DOHH2 (cell line): ENCODE data around the gene SEZ6.
A peak's percentile ranks its signal among the peaks of the same experiment; 100 is the strongest.

Experiments
- H3F3A ChIP-seq: fragments of 200-600 bp; sonication (generic), shearing (Covaris generic); 2 replicates; pipeline ENCODE4 v1.6.0; 2016; ENCODE audit warnings: antibody characterized with exemption, mild to moderate bottlenecking; ENCODE audit not compliant: control insufficient read depth, insufficient read depth
- H3K27ac ChIP-seq: fragments of 200-600 bp; sonication (generic); 2 replicates; pipeline ENCODE4 v1.5.1; 2014; ENCODE audit warnings: low read depth, mild to moderate bottlenecking, low read length, moderate library complexity
- H3K27me3 ChIP-seq: fragments of 200-600 bp; sonication (generic); 2 replicates; pipeline ENCODE4 v1.6.1; 2014; ENCODE audit warnings: mild to moderate bottlenecking, low read length, mixed read lengths; ENCODE audit not compliant: control insufficient read depth
- H3K36me3 ChIP-seq: fragments of 200-600 bp; sonication (generic); 2 replicates; pipeline ENCODE4 v1.6.1; 2014; ENCODE audit warnings: mild to moderate bottlenecking, low read length, moderate library complexity, mixed read lengths; ENCODE audit not compliant: control insufficient read depth
- H3K4me1 ChIP-seq: fragments of 200-600 bp; sonication (generic); 2 replicates; pipeline ENCODE4 v1.6.1; 2014; ENCODE audit warnings: mild to moderate bottlenecking, low read length, mixed read lengths; ENCODE audit not compliant: control insufficient read depth
- H3K4me2 ChIP-seq: fragments of 200-600 bp; sonication (generic); 2 replicates; pipeline ENCODE4 v1.6.0; 2014; ENCODE audit warnings: mild to moderate bottlenecking, low read length, moderate library complexity
- H3K4me3 ChIP-seq: fragments of 200-600 bp; sonication (generic); 2 replicates; pipeline ENCODE4 v1.5.1; 2014; ENCODE audit warnings: mild to moderate bottlenecking, low read length, mixed read lengths
- H3K79me2 ChIP-seq: fragments of 200-600 bp; sonication (generic); 2 replicates; pipeline ENCODE4 v1.6.1; 2014; ENCODE audit warnings: mild to moderate bottlenecking, low read length, mixed read lengths; ENCODE audit not compliant: control insufficient read depth
- H3K9me2 ChIP-seq: fragments of 200-600 bp; sonication (generic); replicated peaks from 2 replicates; pipeline ENCODE4 v1.6.1; 2014; ENCODE audit warnings: mild to moderate bottlenecking, low read length, mixed read lengths; ENCODE audit not compliant: control insufficient read depth
- H3K9me3 ChIP-seq: fragments of 200-600 bp; sonication (generic); 2 replicates; pipeline ENCODE4 v1.6.1; 2014; ENCODE audit warnings: antibody characterized with exemption, low read length, mixed read lengths; ENCODE audit not compliant: control insufficient read depth, insufficient read depth
- H4K20me1 ChIP-seq: fragments of 200-600 bp; sonication (generic); 2 replicates; pipeline ENCODE4 v1.6.0; 2014; ENCODE audit warnings: low read depth, mild to moderate bottlenecking, antibody characterized with exemption, low read length, moderate library complexity; ENCODE audit not compliant: control insufficient read depth, insufficient read depth
- CTCF ChIP-seq: fragments of 200-600 bp; sonication (generic); IDR thresholded peaks from one replicate; pipeline ENCODE4 v1.5.1; 2014; ENCODE audit warnings: antibody characterized with exemption, mild to moderate bottlenecking, low read depth, low read length; ENCODE audit not compliant: poor library complexity, severe bottlenecking
- EZH2phosphoT487 ChIP-seq: fragments of 200-600 bp; sonication (generic); IDR thresholded peaks from 2 replicates; pipeline ENCODE4 v1.6.1; 2017; ENCODE audit warnings: borderline replicate concordance, mild to moderate bottlenecking, antibody characterized with exemption, low read length, moderate library complexity, mixed read lengths

Gene SEZ6

GRCh38 chr17:29051194-29051593 lies 45.4 kb upstream of the SEZ6 start:
- peaks cover 19% of the 10 kb centered on the region for H3K27me3 ChIP-seq
- H3K4me3 ChIP-seq: no peak overlapping the region
- no peak for TF ChIP-seq EZH2phosphoT487
- H3K27ac ChIP-seq: no peak overlapping the region
- H3K4me2 ChIP-seq: no peak overlapping the region
- H3K9me2 ChIP-seq: no peaks in the 10 kb centered on the region
- H3K79me2 ChIP-seq: no peaks in the 10 kb centered on the region
- H4K20me1 ChIP-seq: no peaks in the 10 kb centered on the region
- no peaks in the 10 kb centered on the region for H3F3A ChIP-seq
- peaks cover 12% of the 10 kb centered on the region for H3K4me1 ChIP-seq
- H3K9me3 ChIP-seq: no peaks in the 10 kb centered on the region
- H3K36me3 ChIP-seq: no peaks in the 10 kb centered on the region

GRCh38 chr17:29050176-29050575 lies 44.3 kb upstream of the SEZ6 start:
- Histone ChIP-seq H3K27ac (no peak overlapping the region), H3K9me2 (no peaks in the 10 kb centered on the region), H3K4me2 (no peak overlapping the region), H3K4me3 (no peak overlapping the region), H3F3A (no peaks in the 10 kb centered on the region), H3K4me1 (peaks cover 12% of the 10 kb centered on the region), H3K9me3 (no peaks in the 10 kb centered on the region), H3K27me3 (peaks cover 17% of the 10 kb centered on the region), H3K36me3 (no peaks in the 10 kb centered on the region), H4K20me1 (no peaks in the 10 kb centered on the region), H3K79me2 (no peaks in the 10 kb centered on the region)
- no peak for TF ChIP-seq CTCF
- no peak for TF ChIP-seq EZH2phosphoT487

- Histone ChIP-seq H3K9me2 (no peaks in the 10 kb centered on the region), H3K27ac (no peak overlapping the region), H3K79me2 (no peaks in the 10 kb centered on the region), H3K4me2 (no peak overlapping the region), H4K20me1 (no peaks in the 10 kb centered on the region), H3K4me3 (no peak overlapping the region), H3K27me3 (peaks cover 17% of the 10 kb centered on the region), H3K4me1 (peaks cover 12% of the 10 kb centered on the region), H3K36me3 (no peaks in the 10 kb centered on the region), H3F3A (no peaks in the 10 kb centered on the region), H3K9me3 (no peaks in the 10 kb centered on the region)
- TF ChIP-seq EZH2phosphoT487: no peak
- no peak for TF ChIP-seq CTCF
These were observed 43.8 kb upstream of the SEZ6 start for GRCh38 chr17:29049541-29050145.

GRCh38 chr17:29048440-29049368 lies 42.9 kb upstream of the SEZ6 start:
- Histone ChIP-seq H3K4me3 (no peak overlapping the region), H3K36me3 (no peaks in the 10 kb centered on the region), H3K27ac (no peak overlapping the region), H3K9me2 (no peaks in the 10 kb centered on the region), H3K4me2 (peak overlapping the region; percentile 6), H3K27me3 (peaks cover 17% of the 10 kb centered on the region), H3K9me3 (no peaks in the 10 kb centered on the region), H3F3A (no peaks in the 10 kb centered on the region), H3K4me1 (peaks cover 12% of the 10 kb centered on the region), H4K20me1 (no peaks in the 10 kb centered on the region), H3K79me2 (no peaks in the 10 kb centered on the region)
- no peak for TF ChIP-seq CTCF
- TF ChIP-seq EZH2phosphoT487: no peak
